Activated CD4-positive, CD25-positive, alpha-beta regulatory T cell (primary cell): ENCODE results near the gene CPNE8.

Experiments
- DNase-seq, 4 experiments: peaks; one replicate each; lab custom pipeline; 2025; lab: John Stamatoyannopoulos, UW

Gene CPNE8

GRCh38 chr12:38895446-38895845 lies 9.9 kb downstream of the CPNE8 start:
- DNase-seq = no peak

GRCh38 chr12:38892976-38893375 lies 12.4 kb downstream of the CPNE8 start:
- no peak for DNase-seq

GRCh38 chr12:38892087-38892786 lies 13.2 kb downstream of the CPNE8 start:
- no peak for DNase-seq

- DNase-seq = no peak
These were observed 15.1 kb downstream of the CPNE8 start for GRCh38 chr12:38890102-38890855.

- DNase-seq = no peak
These were observed 16.0 kb downstream of the CPNE8 start for GRCh38 chr12:38889297-38889815.

GRCh38 chr12:38887770-38888169 lies 17.6 kb downstream of the CPNE8 start:
- DNase-seq = no peak

- DNase-seq = no peak
These were observed 18.5 kb downstream of the CPNE8 start for GRCh38 chr12:38886931-38887330.

GRCh38 chr12:38886064-38886463 lies 19.3 kb downstream of the CPNE8 start:
- DNase-seq = no peak

GRCh38 chr12:38884666-38885065 lies 20.7 kb downstream of the CPNE8 start:
- no peak for DNase-seq

GRCh38 chr12:38883629-38884134 lies 21.7 kb downstream of the CPNE8 start:
- no peak for DNase-seq

- no peak for DNase-seq
These were observed 25.1 kb downstream of the CPNE8 start for GRCh38 chr12:38880288-38880687.

GRCh38 chr12:38878986-38879385 lies 26.4 kb downstream of the CPNE8 start:
- DNase-seq = no peak

- DNase-seq = no peak
These were observed 27.1 kb downstream of the CPNE8 start for GRCh38 chr12:38878333-38878705.

GRCh38 chr12:38875586-38876228 lies 29.7 kb downstream of the CPNE8 start:
- no peak for DNase-seq

GRCh38 chr12:38872561-38872960 lies 32.8 kb downstream of the CPNE8 start:
- no peak for DNase-seq

GRCh38 chr12:38872156-38872555 lies 33.2 kb downstream of the CPNE8 start:
- DNase-seq = no peak

GRCh38 chr12:38869036-38869435 lies 36.4 kb downstream of the CPNE8 start:
- no peak for DNase-seq

GRCh38 chr12:38850461-38850860 lies 54.9 kb downstream of the CPNE8 start:
- DNase-seq = no peak

- no peak for DNase-seq
These were observed 58.1 kb downstream of the CPNE8 start for GRCh38 chr12:38847247-38847646.

- DNase-seq = no peak
These were observed 61.1 kb downstream of the CPNE8 start for GRCh38 chr12:38844267-38844666.

- no peak for DNase-seq
These were observed 67.1 kb downstream of the CPNE8 start for GRCh38 chr12:38838056-38838850.

- DNase-seq = no peak
These were observed 73.7 kb downstream of the CPNE8 start for GRCh38 chr12:38831715-38832114.
